Measurements from ENCODE around the gene CDH20.
A peak's percentile ranks its signal among the peaks of the same experiment; 100 is the strongest.

CDH20 gene

DNA sequence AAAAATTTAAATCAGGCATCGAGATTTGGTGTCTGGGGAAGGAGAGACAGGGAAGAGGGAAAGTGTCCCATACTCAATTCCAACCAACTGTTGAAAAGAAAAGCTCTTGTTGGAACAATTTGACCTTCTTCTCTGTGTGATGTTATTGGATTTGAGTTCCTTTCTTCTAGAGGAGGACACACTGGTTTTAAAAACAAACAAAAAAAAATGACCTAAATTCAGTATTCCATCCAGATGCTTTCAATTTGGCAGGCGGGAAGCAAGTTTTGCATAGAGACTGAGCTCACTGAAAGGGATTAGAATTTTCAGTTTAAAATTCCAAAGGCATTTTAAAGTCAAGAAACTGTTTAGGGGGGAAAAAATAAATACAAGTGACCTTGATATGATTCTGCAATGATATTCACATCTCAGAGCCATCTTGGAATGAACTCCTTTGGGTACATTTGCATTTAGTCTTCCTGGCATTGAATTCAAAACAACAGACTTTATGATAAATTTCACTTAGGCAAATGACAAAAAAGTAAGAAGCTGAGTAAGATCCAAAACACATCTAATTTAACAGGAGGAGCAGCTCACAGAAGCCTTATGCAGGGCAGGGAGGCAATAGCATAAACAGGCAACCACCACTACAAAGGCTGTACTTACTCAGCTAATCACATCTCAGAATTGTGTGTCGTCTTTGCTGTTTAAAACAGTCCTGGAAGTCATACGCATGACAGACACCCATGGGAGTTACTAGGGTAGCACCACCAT, 126.8 kb downstream of the CDH20 start:
- no peak for DNase-seq
- in situ Hi-C loops (cut with HindIII; ENCODE audit: low pct_ligation_motif_present, low sequenced_read_pairs) = no loop called here
- no peak overlapping the region for H3K27ac ChIP-seq
- TF ChIP-seq, protein P1, sequence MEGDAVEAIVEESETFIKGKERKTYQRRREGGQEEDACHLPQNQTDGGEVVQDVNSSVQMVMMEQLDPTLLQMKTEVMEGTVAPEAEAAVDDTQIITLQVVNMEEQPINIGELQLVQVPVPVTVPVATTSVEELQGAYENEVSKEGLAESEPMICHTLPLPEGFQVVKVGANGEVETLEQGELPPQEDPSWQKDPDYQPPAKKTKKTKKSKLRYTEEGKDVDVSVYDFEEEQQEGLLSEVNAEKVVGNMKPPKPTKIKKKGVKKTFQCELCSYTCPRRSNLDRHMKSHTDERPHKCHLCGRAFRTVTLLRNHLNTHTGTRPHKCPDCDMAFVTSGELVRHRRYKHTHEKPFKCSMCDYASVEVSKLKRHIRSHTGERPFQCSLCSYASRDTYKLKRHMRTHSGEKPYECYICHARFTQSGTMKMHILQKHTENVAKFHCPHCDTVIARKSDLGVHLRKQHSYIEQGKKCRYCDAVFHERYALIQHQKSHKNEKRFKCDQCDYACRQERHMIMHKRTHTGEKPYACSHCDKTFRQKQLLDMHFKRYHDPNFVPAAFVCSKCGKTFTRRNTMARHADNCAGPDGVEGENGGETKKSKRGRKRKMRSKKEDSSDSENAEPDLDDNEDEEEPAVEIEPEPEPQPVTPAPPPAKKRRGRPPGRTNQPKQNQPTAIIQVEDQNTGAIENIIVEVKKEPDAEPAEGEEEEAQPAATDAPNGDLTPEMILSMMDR (IDR thresholded peaks at IDR 0.05; ENCODE audit: low read depth, low read length, missing control alignments) = no peak
- H3K27me3 ChIP-seq (replicated peaks) = no peaks in the 10 kb centered on the region
- no peak overlapping the region for H3K4me3 ChIP-seq (ENCODE audit: low read depth, low read length)
- no peaks in the 10 kb centered on the region for H3K36me3 ChIP-seq (replicated peaks)

DNA sequence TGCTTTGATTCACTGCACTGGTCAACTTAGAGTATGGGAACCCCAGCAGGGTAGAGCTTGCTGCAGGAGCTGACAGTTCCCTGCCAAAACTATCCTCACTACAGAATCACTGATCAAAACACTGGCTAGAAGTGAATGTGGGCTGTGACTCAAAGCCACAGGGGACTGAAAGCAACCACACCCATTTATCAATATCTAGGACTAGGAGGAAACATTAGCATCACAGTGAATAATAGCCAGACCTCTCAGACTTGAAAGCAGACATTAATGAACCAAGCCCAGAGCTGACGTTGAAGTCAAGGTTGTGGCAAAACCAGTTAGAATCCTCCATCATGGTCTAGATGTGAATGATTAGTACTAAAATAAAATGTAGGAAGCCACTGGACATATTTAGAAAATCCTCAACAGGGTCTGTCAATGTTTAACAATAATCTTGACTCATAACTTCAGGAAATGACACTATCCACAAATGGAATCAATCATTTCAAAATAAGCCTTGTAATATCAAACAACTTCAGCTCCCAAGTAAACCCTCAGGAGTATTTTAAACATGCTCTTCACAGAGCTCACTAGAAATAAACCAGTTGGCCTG, 131.4 kb downstream of the CDH20 start:
- no peaks in the 10 kb centered on the region for H3K27me3 ChIP-seq (replicated peaks)
- peak; percentile 2 for DNase-seq
- TF ChIP-seq, protein P1 (IDR thresholded peaks at IDR 0.05; ENCODE audit: low read depth, low read length, missing control alignments) = no peak

DNA sequence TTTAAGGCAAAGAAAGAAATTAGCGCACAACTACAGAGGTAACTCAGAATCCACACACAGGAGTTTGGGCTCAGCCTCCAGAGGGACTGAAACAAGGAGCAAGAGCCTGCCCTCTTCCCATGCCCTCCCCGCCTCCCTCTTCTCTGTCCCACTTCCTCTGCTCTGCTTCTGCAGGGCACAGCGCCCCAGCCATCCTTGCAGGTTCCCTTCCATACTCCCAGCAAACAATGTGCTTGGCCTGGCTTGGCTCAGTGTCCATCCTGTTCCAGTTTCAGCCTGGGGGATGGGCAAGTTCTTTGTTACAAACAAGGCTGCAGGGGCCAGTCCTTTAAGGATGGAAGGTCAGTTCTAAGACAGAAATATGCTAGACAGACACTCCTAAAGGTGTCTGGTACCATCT, 133.5 kb downstream of the CDH20 start:
- no peak for DNase-seq
- H3K27me3 ChIP-seq (replicated peaks) = no peaks in the 10 kb centered on the region
- in situ Hi-C loops (cut with HindIII; ENCODE audit: low pct_ligation_motif_present, low sequenced_read_pairs) = no loop called here
- H3K36me3 ChIP-seq (replicated peaks) = no peaks in the 10 kb centered on the region
- H3K27ac ChIP-seq = no peak overlapping the region
- no peak overlapping the region for H3K4me3 ChIP-seq (ENCODE audit: low read depth, low read length)
- TF ChIP-seq, protein P1 (IDR thresholded peaks at IDR 0.05; ENCODE audit: low read depth, low read length, missing control alignments) = no peak

More for the DNA sequence above, 131.4 kb downstream of the CDH20 start:
- Histone ChIP-seq H3K36me3 (replicated peaks) (no peaks in the 10 kb centered on the region), H3K4me3 (ENCODE audit: low read depth, low read length) (no peak overlapping the region), H3K27ac (no peak overlapping the region)
- in situ Hi-C loops (cut with HindIII; ENCODE audit: low pct_ligation_motif_present, low sequenced_read_pairs) = no loop called here

DNA sequence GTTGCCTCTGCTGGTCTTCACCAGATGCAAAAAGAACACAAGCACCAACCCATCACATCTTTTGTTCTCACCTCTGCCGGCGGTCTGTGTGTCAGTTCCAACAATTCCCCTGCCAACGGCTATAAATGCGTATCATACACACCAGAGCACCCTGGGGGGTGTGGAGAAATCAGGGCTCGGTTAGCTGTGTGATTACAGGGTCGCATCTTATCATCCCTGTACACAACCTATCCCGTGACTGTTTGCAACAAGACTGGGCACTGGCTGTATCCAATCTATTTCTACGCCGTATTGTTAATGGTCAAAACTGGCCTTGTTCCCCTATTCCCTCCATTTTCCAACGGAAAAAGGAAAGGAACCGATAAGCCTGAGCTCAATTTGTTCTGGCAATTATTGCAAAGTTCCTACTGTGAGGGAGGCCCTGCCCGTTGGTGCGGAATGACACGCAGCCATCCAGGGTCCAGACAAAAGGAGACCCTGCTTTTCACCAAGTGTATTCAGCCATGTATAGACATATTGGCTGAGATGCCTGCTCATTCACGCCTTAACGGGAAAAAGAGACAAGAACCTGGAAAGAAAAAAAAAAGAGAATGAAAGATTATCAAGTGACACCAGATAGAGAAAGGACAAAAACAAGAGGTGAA, 136.9 kb downstream of the CDH20 start:
- DNase-seq = no peak
- in situ Hi-C loops (cut with HindIII; ENCODE audit: low pct_ligation_motif_present, low sequenced_read_pairs) = no loop called here
- no peaks in the 10 kb centered on the region for H3K36me3 ChIP-seq (replicated peaks)
- H3K27me3 ChIP-seq (replicated peaks) = no peaks in the 10 kb centered on the region
- H3K27ac ChIP-seq = no peak overlapping the region
- TF ChIP-seq, protein P1 (IDR thresholded peaks at IDR 0.05; ENCODE audit: low read depth, low read length, missing control alignments) = no peak
- H3K4me3 ChIP-seq (ENCODE audit: low read depth, low read length) = no peak overlapping the region

DNA sequence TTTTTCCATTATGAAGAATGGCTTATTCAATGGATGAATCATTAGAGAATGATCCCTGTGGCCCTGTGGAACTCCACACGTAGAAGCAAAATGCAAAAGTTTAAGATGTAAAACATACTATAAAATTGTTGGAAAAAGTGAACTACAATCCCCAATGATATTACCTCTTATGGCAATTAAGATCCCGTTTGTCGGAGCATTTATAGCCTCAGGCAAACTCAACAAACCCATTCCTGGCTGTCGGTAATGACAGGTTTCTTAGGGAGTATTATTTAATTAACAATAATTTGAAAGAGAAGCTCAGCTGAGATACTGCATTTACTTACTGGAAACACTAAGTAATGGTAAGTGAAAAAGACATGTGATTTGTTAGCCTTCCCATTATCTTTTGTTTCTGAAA, 138.3 kb downstream of the CDH20 start:
- H3K27ac ChIP-seq = no peak overlapping the region
- DNase-seq = no peak
- H3K4me3 ChIP-seq (ENCODE audit: low read depth, low read length) = no peak overlapping the region
- in situ Hi-C loops (cut with HindIII; ENCODE audit: low pct_ligation_motif_present, low sequenced_read_pairs) = no loop called here
- H3K36me3 ChIP-seq (replicated peaks) = no peaks in the 10 kb centered on the region
- H3K27me3 ChIP-seq (replicated peaks) = no peaks in the 10 kb centered on the region
- TF ChIP-seq, protein P1 (IDR thresholded peaks at IDR 0.05; ENCODE audit: low read depth, low read length, missing control alignments) = no peak
